Stomach (tissue), 4 donors: ENCODE data around the gene P2RY12.

Source experiments
- CTCF ChIP-seq, 7 experiments: fragments of 450-650 bp in 4 of 7; fragments of 200-600 bp in 3 of 7; sonication (generic) in 3 of 7; IDR thresholded peaks; one replicate each; pipeline ENCODE4 v1.5.1; 2016 to 2019; ENCODE audit warnings: antibody characterized with exemption in 7 of 7, control low read depth in 2 of 7, mild to moderate bottlenecking in 1 of 7
- EP300 ChIP-seq: sonication (generic); formaldehyde crosslinking; IDR thresholded peaks from one replicate; pipeline ENCODE4 v1.6.1; 2017; ENCODE audit warnings: antibody characterized with exemption
- POLR2A ChIP-seq, 4 donors: fragments of 450-650 bp; IDR thresholded peaks; one replicate each; pipeline ENCODE4 v1.6.1; 2016; ENCODE audit warnings: antibody characterized with exemption in 4 of 4, control low read depth in 2 of 4, mild to moderate bottlenecking in 1 of 4, moderate library complexity in 1 of 4
- POLR2AphosphoS5 ChIP-seq, 3 donors: sonication (generic); formaldehyde crosslinking; IDR thresholded peaks; one replicate each; pipeline ENCODE4 v1.6.1; 2016; ENCODE audit warnings: antibody characterized with exemption in 3 of 3

- TF ChIP-seq POLR2AphosphoS5 (IDR thresholded peaks at IDR 0.05) (no peak), CTCF (IDR thresholded peaks at IDR 0.05) (no peak), EP300 (no peak), POLR2A (IDR thresholded peaks at IDR 0.05) (no peak)
These were observed 47.4 kb upstream of the P2RY12 start for GRCh38 chr3:151431940-151432339.
